ENCODE data around the gene ZNRD2.

- TF ChIP-seq CTCF (IDR thresholded peaks at IDR 0.05; ENCODE audit: insufficient read depth, low read depth, low read length) (no peak), EZH2 (IDR thresholded peaks at IDR 0.05; ENCODE audit: insufficient read depth, low read length) (no peak)
Measured at GRCh38 chr11:65580031-65580692, 9.9 kb downstream of the ZNRD2 start.

Measured in astrocyte (in vitro differentiated cells and primary cell).